Fibroblast of lung (primary cell): ENCODE data around the gene OR51L1.

Source experiments
- EZH2 ChIP-seq: IDR thresholded peaks from 2 replicates; pipeline ENCODE4 v1.5.1; 2012; ENCODE audit warnings: low read length, control low read depth, mild to moderate bottlenecking; ENCODE audit errors: missing control alignments
- TF ChIP-seq, protein P1 (sequence below), 2 donors: IDR thresholded peaks in 1 of 2; conservative IDR thresholded peaks in 1 of 2; 1 replicate in 1 of 2; 2 replicates in 1 of 2; pipeline ENCODE4 v1.5.1; 2011 to 2012; ENCODE audit warnings: low read length in 2 of 2, control low read depth in 1 of 2, inconsistent platforms in 1 of 2, low read depth in 1 of 2, mild to moderate bottlenecking in 1 of 2

DNA sequence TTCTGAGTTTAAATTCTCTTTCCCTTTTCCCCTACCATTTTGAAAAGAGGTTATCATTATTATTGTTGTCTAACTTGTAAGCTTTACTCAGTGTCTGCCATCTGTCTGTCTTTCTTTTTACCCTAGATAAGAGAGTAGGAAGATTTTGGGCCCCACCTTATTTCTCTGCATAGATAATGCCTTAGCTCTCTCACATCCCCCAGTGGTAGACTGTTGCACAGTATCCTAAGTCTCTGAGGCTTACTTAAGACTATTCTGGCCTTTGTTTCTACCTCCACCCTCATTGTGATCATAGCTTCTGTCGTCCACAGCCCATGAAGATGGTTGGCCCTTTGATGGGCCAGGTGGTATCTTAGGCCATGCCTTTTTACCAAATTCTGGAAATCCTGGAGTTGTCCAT lies 3.6 kb upstream of the OR51L1 start:
- TF ChIP-seq, protein P1, sequence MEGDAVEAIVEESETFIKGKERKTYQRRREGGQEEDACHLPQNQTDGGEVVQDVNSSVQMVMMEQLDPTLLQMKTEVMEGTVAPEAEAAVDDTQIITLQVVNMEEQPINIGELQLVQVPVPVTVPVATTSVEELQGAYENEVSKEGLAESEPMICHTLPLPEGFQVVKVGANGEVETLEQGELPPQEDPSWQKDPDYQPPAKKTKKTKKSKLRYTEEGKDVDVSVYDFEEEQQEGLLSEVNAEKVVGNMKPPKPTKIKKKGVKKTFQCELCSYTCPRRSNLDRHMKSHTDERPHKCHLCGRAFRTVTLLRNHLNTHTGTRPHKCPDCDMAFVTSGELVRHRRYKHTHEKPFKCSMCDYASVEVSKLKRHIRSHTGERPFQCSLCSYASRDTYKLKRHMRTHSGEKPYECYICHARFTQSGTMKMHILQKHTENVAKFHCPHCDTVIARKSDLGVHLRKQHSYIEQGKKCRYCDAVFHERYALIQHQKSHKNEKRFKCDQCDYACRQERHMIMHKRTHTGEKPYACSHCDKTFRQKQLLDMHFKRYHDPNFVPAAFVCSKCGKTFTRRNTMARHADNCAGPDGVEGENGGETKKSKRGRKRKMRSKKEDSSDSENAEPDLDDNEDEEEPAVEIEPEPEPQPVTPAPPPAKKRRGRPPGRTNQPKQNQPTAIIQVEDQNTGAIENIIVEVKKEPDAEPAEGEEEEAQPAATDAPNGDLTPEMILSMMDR (conservative IDR thresholded peaks at IDR 0.05 in 1 of 2, IDR thresholded peaks at IDR 0.05 in 1 of 2; ENCODE audit: low read depth in 1 of 2, low read length in 2 of 2), result peak in 1 of 2 donors; percentile 45
- no peak for TF ChIP-seq EZH2
